K562 (cell line): Measurements from ENCODE around the gene KRT82. TPM values are rescaled to one million over a fixed set of nuclear protein-coding genes. Genes with fewer than 3 reads are reported as not detected.

ENCODE experiments used
- ATAC-seq: fragments of 200-7000 bp; cut with Tn5 transposase; 3 replicates; pipeline ENCODE4 v1.9.1; 2020; ENCODE audit warnings: moderate library complexity
- BruUV-seq: library from RNA; stranded (reverse); fragments of 400-500 nt; replicated peaks from 2 replicates; lab custom pipeline; 2021; lab: Mats Ljungman, UMichigan
- CTCF ChIA-PET: fragments of 300-600 bp; formaldehyde crosslinking; extraction: SDS; loops from one replicate; lab custom pipeline; 2021; ENCODE audit warnings: low intra/inter-chr PET ratio; lab: Yijun Ruan, JAX
- POLR2A ChIA-PET: fragments of 300-600, 350-650 bp; sonication (Branson Sonifier 250); formaldehyde crosslinking; extraction: SDS; loops from one replicate; lab custom pipeline; 2021; ENCODE audit warnings: antibody characterized with exemption, inconsistent platforms; lab: Yijun Ruan, JAX
- DNase-seq, 4 experiments: peaks; one replicate each; pipeline versions ENCODE4 v3.0.0 to v3.0.0-alpha.2; 2011 to 2018; ENCODE audit warnings: low spot score in 3 of 4, mixed read lengths in 3 of 4; ENCODE audit errors: extremely low read depth in 1 of 4
- FAIRE-seq: peaks from 2 replicates; lab custom pipeline; 2011; peaks lifted over from hg19 to GRCh38; lab: Jason Lieb, UNC
- H2AFZ ChIP-seq: 2 replicates; pipeline ENCODE4 v1.6.0; 2011; ENCODE audit warnings: low read depth, low read length, control low read depth, inconsistent platforms
- H3K27ac ChIP-seq: fragments of 200-600 bp; 3 replicates; pipeline ENCODE4 v1.8.0; 2011; ENCODE audit warnings: low read depth, mild to moderate bottlenecking, control low read depth, inconsistent platforms, low read length, moderate library complexity, mixed read lengths; ENCODE audit errors: extremely low read depth
- H3K27me3 ChIP-seq, 2 experiments: fragments of 300-600 bp in 1 of 2; 2 replicates in 1 of 2; 3 replicates in 1 of 2; pipeline versions ENCODE4 v1.6.0 to v1.8.0; 2011; ENCODE audit warnings: inconsistent platforms in 2 of 2, low read length in 2 of 2, mild to moderate bottlenecking in 1 of 2, mixed read lengths in 1 of 2, moderate library complexity in 1 of 2; ENCODE audit not compliant: control insufficient read depth in 2 of 2, insufficient read depth in 2 of 2
- H3K36me3 ChIP-seq: fragments of 300-600 bp; 3 replicates; pipeline ENCODE4 v1.8.0; 2011; ENCODE audit warnings: mild to moderate bottlenecking, low read length, inconsistent platforms; ENCODE audit not compliant: control insufficient read depth, insufficient read depth
- H3K4me1 ChIP-seq, 2 experiments: fragments of 200-600 bp in 1 of 2; replicated peaks in 1 of 2; 2 replicates in 1 of 2; 3 replicates in 1 of 2; pipeline versions ENCODE4 v1.5.1 to v1.8.0; 2011; ENCODE audit warnings: inconsistent platforms in 2 of 2, low read length in 2 of 2, mild to moderate bottlenecking in 1 of 2, mixed read lengths in 1 of 2, moderate library complexity in 1 of 2; ENCODE audit not compliant: control insufficient read depth in 2 of 2, insufficient read depth in 2 of 2
- H3K4me2 ChIP-seq: 2 replicates; pipeline ENCODE4 v1.6.1; 2011; ENCODE audit warnings: low read length, control low read depth, inconsistent platforms, mixed read lengths; ENCODE audit not compliant: insufficient read depth
- H3K4me3 ChIP-seq: fragments of 200-600 bp; sonication (generic), shearing (Covaris generic); 2 replicates; pipeline ENCODE4 v1.5.1; 2016; ENCODE audit warnings: control low read depth, inconsistent platforms
- H3K79me2 ChIP-seq: fragments of 200-600 bp; 3 replicates; pipeline ENCODE4 v1.8.0; 2011; ENCODE audit warnings: low read length, inconsistent platforms; ENCODE audit not compliant: control insufficient read depth, insufficient read depth
- H3K9ac ChIP-seq, 2 experiments: 2 replicates each; pipeline versions ENCODE4 v1.6.0 to v1.6.1; 2011; ENCODE audit warnings: low read depth in 2 of 2, low read length in 2 of 2, control low read depth in 1 of 2, inconsistent platforms in 1 of 2, mild to moderate bottlenecking in 1 of 2, mixed read lengths in 1 of 2; ENCODE audit not compliant: insufficient read depth in 1 of 2
- H3K9me1 ChIP-seq: one replicate; pipeline ENCODE4 v1.6.0; 2011; ENCODE audit warnings: inconsistent platforms, mild to moderate bottlenecking, low read length, moderate library complexity; ENCODE audit not compliant: control insufficient read depth, insufficient read depth
- H3K9me3 ChIP-seq: replicated peaks from 2 replicates; pipeline ENCODE4 v1.5.1; 2011; ENCODE audit warnings: low read depth, low read length, inconsistent platforms; ENCODE audit not compliant: control insufficient read depth, insufficient read depth
- H4K20me1 ChIP-seq: replicated peaks from 2 replicates; pipeline ENCODE4 v1.6.1; 2011; ENCODE audit warnings: low read length, inconsistent platforms, mixed read lengths; ENCODE audit not compliant: control insufficient read depth, insufficient read depth
- CTCFL ChIP-seq: IDR thresholded peaks from 2 replicates; pipeline ENCODE4 v1.6.1; 2011; ENCODE audit warnings: borderline replicate concordance, low read depth, mild to moderate bottlenecking, moderate library complexity, low read length; ENCODE audit not compliant: insufficient read depth, poor library complexity, severe bottlenecking
- NCOR1 ChIP-seq: fragments of 450-650 bp; IDR thresholded peaks from 2 replicates; pipeline ENCODE4 v1.6.1; 2016; ENCODE audit warnings: mild to moderate bottlenecking, moderate library complexity
- PKNOX1 ChIP-seq: fragments of 450-650 bp; IDR thresholded peaks from 2 replicates; pipeline ENCODE4 v1.6.1; 2016
- SNAPC5 ChIP-seq: fragments of 250-450 bp; sonication (Bioruptor Pico); IDR thresholded peaks from 2 replicates; pipeline ENCODE4 v1.8.0; 2021; ENCODE audit warnings: moderate library complexity, mild to moderate bottlenecking, inconsistent platforms
- WGBS: fragments of 100-300 bp; shearing (Covaris generic); methylation state at CpG from one replicate; pipeline ENCODE4 v1.1.6; 2016; ENCODE audit warnings: low coverage, mixed read lengths; ENCODE audit not compliant: insufficient coverage; ENCODE audit errors: missing lambda C conversion rate; 5-methylcytosine and 5-hydroxymethylcytosine counted together
- in situ Hi-C: fragments of 300-500 bp; cut with MboI; formaldehyde crosslinking; loops from 4 replicates; pipeline ENCODE4 v1.15.0; 2018; ENCODE audit warnings: inconsistent platforms, mixed read lengths
- intact Hi-C: fragments of 100-400 bp; cut with micrococcal nuclease; formaldehyde crosslinking; loops from 2 replicates; pipeline ENCODE4 v1.14.2; 2022
- polyA plus RNA-seq, 8 experiments: library from polyadenylated mRNA; depleted of rRNA in 4 of 8; stranded (reverse) in 5 of 8; unstranded in 3 of 8; fragments of >200 nt; fragmentation: Nextera tagmentation in 2 of 8; fragmentation: Illumina TruSeq in 1 of 8; extraction: Ambion mirVana in 2 of 8; extraction: Trizol in 1 of 8; gene quantifications; 2 replicates each; pipeline versions ENCODE4 v1.2.1 to v1.2.3, GENCODE V29; 2011 to 2014; ENCODE audit warnings: inconsistent platforms in 1 of 8, missing spikeins in 1 of 8
- total RNA-seq, 7 experiments: library from RNA; depleted of rRNA in 6 of 7; stranded (reverse); fragments of >200 nt in 6 of 7; fragmentation: Illumina TruSeq in 2 of 7; extraction: Trizol in 2 of 7; gene quantifications; 2 replicates each; pipeline versions ENCODE4 v1.2.1 to v1.2.3, GENCODE V29; 2011 to 2021; ENCODE audit warnings: low replicate concordance in 1 of 7

The KRT82 gene
- total and polyA plus RNA-seq, 9 of the 15 experiments (the other 6 are each of a cell fraction or from before 2014, with no cell fraction given) = not detected

- ATAC-seq = no peak
- ChIA-PET CTCF (no interaction called here), POLR2A (interaction anchor here (1.2 kb wide), 1 partner anchor 489 kb away, joined by 3 read pairs; no protein-coding TSS in a partner anchor)
- Histone ChIP-seq H3K4me2 (no peak overlapping the region), H3K27me3 (peaks cover 5 to 42% of the 10 kb centered on the region in 2 experiments; a peak in 4 of 5 replicates), H3K9me3 (no peaks in the 10 kb centered on the region), H3K9ac (no peak overlapping the region), H2AFZ (no peak overlapping the region), H3K4me3 (no peak overlapping the region), H3K36me3 (no peaks in the 10 kb centered on the region), H3K4me1 (peaks cover 0 to 5% of the 10 kb centered on the region in 2 experiments; a peak in 1 of 5 replicates), H3K9me1 (no peaks in the 10 kb centered on the region), H4K20me1 (no peaks in the 10 kb centered on the region), H3K79me2 (no peaks in the 10 kb centered on the region), H3K27ac (no peak overlapping the region)
- intact Hi-C loops (loop anchor here (10.0 kb wide), 1 partner anchor 608 kb away; no protein-coding TSS in a partner anchor), in situ Hi-C loops (no loop called here)
- TF ChIP-seq NCOR1 (no peak), SNAPC5 (CRISPR knock-in tag) (no peak), CTCFL (no peak), PKNOX1 (no peak)
- FAIRE-seq = no peak
- 3% methylated on average over 8 of the region's 8 CpGs for WGBS
- no peak for DNase-seq
- BruUV-seq = no TSS peak
Measured at GRCh38 chr12:52377266-52377665, 28.9 kb downstream of the KRT82 start.
